ENCODE data around the gene SIGLEC7.

DNA sequence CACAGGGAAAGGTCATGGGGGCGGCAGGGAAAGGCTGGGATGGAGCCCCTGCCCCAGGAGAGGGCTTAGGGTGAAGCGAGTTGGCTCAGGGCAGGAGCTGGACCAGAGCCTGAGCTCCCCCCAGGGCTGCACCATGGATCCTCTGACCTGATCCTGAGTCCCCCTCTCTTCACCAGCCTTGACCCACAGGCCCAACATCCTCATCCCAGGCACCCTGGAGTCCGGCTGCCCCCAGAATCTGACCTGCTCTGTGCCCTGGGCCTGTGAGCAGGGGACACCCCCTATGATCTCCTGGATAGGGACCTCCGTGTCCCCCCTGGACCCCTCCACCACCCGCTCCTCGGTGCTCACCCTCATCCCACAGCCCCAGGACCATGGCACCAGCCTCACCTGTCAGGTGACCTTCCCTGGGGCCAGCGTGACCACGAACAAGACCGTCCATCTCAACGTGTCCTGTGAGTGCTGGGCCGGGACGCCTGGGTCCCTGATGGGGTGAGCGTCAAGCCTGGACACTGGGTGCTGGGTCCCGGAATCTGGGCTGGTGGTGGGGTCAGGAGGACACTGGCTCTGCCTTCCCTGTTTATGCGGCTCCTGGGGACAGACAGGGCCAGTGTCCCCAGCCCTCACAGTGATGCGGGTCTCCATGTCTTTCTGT, 16.6 kb upstream of the SIGLEC7 start:
- TF ChIP-seq POLR2AphosphoS5 (IDR thresholded peaks at IDR 0.05; ENCODE audit: low read depth, low read length) (no peak), FOSL2 (IDR thresholded peaks at IDR 0.05; ENCODE audit: borderline replicate concordance, low read depth) (no peak), GATA2 (CRISPR knock-in tag; IDR thresholded peaks at IDR 0.05) (no peak), CHD2 (IDR thresholded peaks at IDR 0.05; ENCODE audit: low read length, partially characterized antibody) (no peak), RFX5 (IDR thresholded peaks at IDR 0.05; ENCODE audit: low read length) (no peak), SMC3 (IDR thresholded peaks at IDR 0.05; ENCODE audit: low read depth, low read length) (no peak), RCOR1 (IDR thresholded peaks at IDR 0.05; ENCODE audit: low read length) (no peak)
- TF ChIP-seq, protein P1, sequence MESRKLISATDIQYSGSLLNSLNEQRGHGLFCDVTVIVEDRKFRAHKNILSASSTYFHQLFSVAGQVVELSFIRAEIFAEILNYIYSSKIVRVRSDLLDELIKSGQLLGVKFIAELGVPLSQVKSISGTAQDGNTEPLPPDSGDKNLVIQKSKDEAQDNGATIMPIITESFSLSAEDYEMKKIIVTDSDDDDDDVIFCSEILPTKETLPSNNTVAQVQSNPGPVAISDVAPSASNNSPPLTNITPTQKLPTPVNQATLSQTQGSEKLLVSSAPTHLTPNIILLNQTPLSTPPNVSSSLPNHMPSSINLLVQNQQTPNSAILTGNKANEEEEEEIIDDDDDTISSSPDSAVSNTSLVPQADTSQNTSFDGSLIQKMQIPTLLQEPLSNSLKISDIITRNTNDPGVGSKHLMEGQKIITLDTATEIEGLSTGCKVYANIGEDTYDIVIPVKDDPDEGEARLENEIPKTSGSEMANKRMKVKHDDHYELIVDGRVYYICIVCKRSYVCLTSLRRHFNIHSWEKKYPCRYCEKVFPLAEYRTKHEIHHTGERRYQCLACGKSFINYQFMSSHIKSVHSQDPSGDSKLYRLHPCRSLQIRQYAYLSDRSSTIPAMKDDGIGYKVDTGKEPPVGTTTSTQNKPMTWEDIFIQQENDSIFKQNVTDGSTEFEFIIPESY (IDR thresholded peaks at IDR 0.05; ENCODE audit: borderline replicate concordance, low read depth) = no peak
- TF ChIP-seq, protein P2, sequence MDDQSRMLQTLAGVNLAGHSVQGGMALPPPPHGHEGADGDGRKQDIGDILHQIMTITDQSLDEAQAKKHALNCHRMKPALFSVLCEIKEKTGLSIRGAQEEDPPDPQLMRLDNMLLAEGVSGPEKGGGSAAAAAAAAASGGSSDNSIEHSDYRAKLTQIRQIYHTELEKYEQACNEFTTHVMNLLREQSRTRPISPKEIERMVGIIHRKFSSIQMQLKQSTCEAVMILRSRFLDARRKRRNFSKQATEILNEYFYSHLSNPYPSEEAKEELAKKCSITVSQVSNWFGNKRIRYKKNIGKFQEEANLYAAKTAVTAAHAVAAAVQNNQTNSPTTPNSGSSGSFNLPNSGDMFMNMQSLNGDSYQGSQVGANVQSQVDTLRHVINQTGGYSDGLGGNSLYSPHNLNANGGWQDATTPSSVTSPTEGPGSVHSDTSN (IDR thresholded peaks at IDR 0.05) = no peak
- TF ChIP-seq, protein P3, sequence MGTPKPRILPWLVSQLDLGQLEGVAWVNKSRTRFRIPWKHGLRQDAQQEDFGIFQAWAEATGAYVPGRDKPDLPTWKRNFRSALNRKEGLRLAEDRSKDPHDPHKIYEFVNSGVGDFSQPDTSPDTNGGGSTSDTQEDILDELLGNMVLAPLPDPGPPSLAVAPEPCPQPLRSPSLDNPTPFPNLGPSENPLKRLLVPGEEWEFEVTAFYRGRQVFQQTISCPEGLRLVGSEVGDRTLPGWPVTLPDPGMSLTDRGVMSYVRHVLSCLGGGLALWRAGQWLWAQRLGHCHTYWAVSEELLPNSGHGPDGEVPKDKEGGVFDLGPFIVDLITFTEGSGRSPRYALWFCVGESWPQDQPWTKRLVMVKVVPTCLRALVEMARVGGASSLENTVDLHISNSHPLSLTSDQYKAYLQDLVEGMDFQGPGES (IDR thresholded peaks at IDR 0.05; ENCODE audit: low read depth, low read length) = no peak
- TF ChIP-seq, protein P4, sequence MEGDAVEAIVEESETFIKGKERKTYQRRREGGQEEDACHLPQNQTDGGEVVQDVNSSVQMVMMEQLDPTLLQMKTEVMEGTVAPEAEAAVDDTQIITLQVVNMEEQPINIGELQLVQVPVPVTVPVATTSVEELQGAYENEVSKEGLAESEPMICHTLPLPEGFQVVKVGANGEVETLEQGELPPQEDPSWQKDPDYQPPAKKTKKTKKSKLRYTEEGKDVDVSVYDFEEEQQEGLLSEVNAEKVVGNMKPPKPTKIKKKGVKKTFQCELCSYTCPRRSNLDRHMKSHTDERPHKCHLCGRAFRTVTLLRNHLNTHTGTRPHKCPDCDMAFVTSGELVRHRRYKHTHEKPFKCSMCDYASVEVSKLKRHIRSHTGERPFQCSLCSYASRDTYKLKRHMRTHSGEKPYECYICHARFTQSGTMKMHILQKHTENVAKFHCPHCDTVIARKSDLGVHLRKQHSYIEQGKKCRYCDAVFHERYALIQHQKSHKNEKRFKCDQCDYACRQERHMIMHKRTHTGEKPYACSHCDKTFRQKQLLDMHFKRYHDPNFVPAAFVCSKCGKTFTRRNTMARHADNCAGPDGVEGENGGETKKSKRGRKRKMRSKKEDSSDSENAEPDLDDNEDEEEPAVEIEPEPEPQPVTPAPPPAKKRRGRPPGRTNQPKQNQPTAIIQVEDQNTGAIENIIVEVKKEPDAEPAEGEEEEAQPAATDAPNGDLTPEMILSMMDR (IDR thresholded peaks at IDR 0.05) = no peak

All from SK-N-SH (cell line).